MM.1S (cell line): ENCODE measurements around the gene TRIP4.

Experiments used
- EZH2 ChIP-seq: fragments of 300-600 bp; sonication (generic); optimal IDR thresholded peaks from 2 replicates; pipeline ENCODE3; 2017; ENCODE audit warnings: low read depth, mild to moderate bottlenecking, antibody characterized with exemption, low read length, mixed read lengths
- TF ChIP-seq, protein P1 (sequence below): fragments of 300-600 bp; sonication (generic); IDR thresholded peaks from 2 replicates; pipeline ENCODE4 v1.5.1; 2016; ENCODE audit warnings: antibody characterized with exemption, low read length, mixed read lengths

DNA sequence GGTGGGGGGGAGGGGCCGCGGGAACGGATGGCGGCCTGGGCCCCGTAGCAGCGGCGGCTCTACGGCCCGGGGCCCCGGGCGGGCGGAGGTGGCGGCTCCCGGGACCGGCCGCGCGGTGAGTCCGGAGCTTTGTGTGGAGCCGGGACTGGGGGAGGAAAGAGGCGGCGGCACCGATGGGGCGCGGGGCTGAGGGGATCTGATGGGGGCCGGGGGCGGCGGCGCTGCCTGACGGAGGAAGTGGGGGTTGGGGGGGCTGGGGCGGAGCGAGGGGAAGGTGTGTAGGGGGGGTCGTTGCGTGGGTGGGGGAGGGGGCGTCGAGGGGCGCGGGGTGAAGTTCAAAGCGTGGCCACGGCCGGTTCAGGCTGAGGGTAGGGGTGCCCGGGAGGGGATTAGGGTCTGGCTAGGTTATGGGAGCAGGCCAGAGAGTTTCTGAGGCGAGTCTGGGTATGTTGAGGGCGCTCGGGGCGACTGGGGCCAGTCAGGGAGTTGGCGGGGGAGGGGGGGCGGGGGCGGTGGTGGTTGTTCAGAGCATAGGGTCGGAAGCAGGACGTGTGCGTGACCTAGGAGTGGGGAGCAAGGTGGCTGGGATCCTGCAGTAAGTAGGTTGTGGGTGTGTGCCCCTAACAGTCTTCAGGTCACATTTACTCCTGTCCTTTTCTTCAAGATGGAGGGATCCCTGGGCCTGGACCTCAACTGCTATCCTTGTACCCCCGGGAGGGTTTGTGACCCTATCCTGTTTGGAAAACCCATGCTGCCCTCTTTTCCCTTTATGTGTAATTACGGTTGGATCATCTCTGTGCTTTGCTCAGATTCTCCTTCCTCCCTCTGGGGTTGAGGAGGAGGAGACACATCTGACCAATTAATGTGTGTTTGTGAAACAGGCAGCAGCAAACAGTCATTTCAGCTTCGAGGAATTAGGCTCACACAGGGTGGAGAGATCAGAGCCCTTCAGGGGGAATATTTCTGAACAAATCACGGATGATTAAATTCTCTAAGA is 73.4 kb downstream of the TRIP4 start:
- TF ChIP-seq, protein P1, sequence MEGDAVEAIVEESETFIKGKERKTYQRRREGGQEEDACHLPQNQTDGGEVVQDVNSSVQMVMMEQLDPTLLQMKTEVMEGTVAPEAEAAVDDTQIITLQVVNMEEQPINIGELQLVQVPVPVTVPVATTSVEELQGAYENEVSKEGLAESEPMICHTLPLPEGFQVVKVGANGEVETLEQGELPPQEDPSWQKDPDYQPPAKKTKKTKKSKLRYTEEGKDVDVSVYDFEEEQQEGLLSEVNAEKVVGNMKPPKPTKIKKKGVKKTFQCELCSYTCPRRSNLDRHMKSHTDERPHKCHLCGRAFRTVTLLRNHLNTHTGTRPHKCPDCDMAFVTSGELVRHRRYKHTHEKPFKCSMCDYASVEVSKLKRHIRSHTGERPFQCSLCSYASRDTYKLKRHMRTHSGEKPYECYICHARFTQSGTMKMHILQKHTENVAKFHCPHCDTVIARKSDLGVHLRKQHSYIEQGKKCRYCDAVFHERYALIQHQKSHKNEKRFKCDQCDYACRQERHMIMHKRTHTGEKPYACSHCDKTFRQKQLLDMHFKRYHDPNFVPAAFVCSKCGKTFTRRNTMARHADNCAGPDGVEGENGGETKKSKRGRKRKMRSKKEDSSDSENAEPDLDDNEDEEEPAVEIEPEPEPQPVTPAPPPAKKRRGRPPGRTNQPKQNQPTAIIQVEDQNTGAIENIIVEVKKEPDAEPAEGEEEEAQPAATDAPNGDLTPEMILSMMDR, result no peak
- TF ChIP-seq EZH2, result no peak
